Mucosa of rectum (tissue), 2 donors: ENCODE measurements around the gene TP53I11.

Experiments used
- H3K27ac ChIP-seq, 2 donors: one replicate each; pipeline ENCODE4 v1.7.0; 2013; ENCODE audit warnings: inconsistent platforms in 2 of 2, low read depth in 2 of 2, low read length in 2 of 2
- H3K27me3 ChIP-seq, 2 donors: one replicate each; pipeline ENCODE4 v1.7.0; 2013; ENCODE audit warnings: low read length in 2 of 2; ENCODE audit not compliant: control insufficient read depth in 2 of 2, insufficient read depth in 2 of 2
- H3K36me3 ChIP-seq, 2 donors: one replicate each; pipeline ENCODE4 v1.7.0; 2013; ENCODE audit warnings: low read length in 2 of 2; ENCODE audit not compliant: control insufficient read depth in 2 of 2, insufficient read depth in 2 of 2
- H3K4me1 ChIP-seq, 2 donors: one replicate each; pipeline ENCODE4 v1.7.0; 2013; ENCODE audit warnings: low read length in 2 of 2, mild to moderate bottlenecking in 1 of 2; ENCODE audit not compliant: control insufficient read depth in 2 of 2, insufficient read depth in 2 of 2
- H3K4me3 ChIP-seq, 2 donors: one replicate each; pipeline ENCODE4 v1.7.0; 2013; ENCODE audit warnings: low read length in 2 of 2
- H3K9ac ChIP-seq, 2 donors: one replicate each; pipeline ENCODE4 v1.7.0; 2013; ENCODE audit warnings: low read length in 2 of 2, low read depth in 1 of 2, mild to moderate bottlenecking in 1 of 2
- H3K9me3 ChIP-seq, 2 donors: one replicate each; pipeline ENCODE4 v1.7.0; 2013; ENCODE audit warnings: low read length in 2 of 2; ENCODE audit not compliant: control insufficient read depth in 2 of 2
- donor health status: healthy.
- donor health status: Normal muscosa, but diverticular disease.

Gene TP53I11

GRCh38 chr11:44949160-44950030 is 1.3 kb downstream of the TP53I11 start:
- peak overlapping the region; percentile 90 to 91 for H3K27ac ChIP-seq
- peak overlapping the region; percentile 72 to 86 for H3K9ac ChIP-seq
- no peaks in the 10 kb centered on the region for H3K9me3 ChIP-seq
- no peaks in the 10 kb centered on the region for H3K27me3 ChIP-seq
- peak overlapping the region; percentile 80 to 81 for H3K4me3 ChIP-seq
- H3K4me1 ChIP-seq, result peaks cover 6 to 32% of the 10 kb centered on the region in 2 donors
- H3K36me3 ChIP-seq, result peaks cover 4 to 7% of the 10 kb centered on the region in 2 donors

GRCh38 chr11:44948155-44948554 is 2.5 kb downstream of the TP53I11 start:
- peaks cover 4 to 7% of the 10 kb centered on the region in 2 donors for H3K36me3 ChIP-seq
- H3K4me3 ChIP-seq, result no peak overlapping the region
- H3K9ac ChIP-seq, result no peak overlapping the region
- peaks cover 9 to 41% of the 10 kb centered on the region in 2 donors for H3K4me1 ChIP-seq
- no peaks in the 10 kb centered on the region for H3K27me3 ChIP-seq
- H3K27ac ChIP-seq, result no peak overlapping the region
- H3K9me3 ChIP-seq, result no peaks in the 10 kb centered on the region

- Histone ChIP-seq H3K27ac (no peak overlapping the region), H3K9me3 (no peaks in the 10 kb centered on the region), H3K27me3 (no peaks in the 10 kb centered on the region), H3K36me3 (peaks cover 4 to 7% of the 10 kb centered on the region in 2 donors), H3K9ac (no peak overlapping the region), H3K4me3 (no peak overlapping the region), H3K4me1 (peaks cover 13 to 39% of the 10 kb centered on the region in 2 donors)
Observed at GRCh38 chr11:44947114-44947513, 3.6 kb downstream of the TP53I11 start.

- Histone ChIP-seq H3K9me3 (no peaks in the 10 kb centered on the region), H3K27me3 (no peaks in the 10 kb centered on the region), H3K4me3 (no peak overlapping the region), H3K9ac (no peak overlapping the region), H3K36me3 (peaks cover 4 to 7% of the 10 kb centered on the region in 2 donors), H3K27ac (no peak overlapping the region), H3K4me1 (peaks cover 13 to 36% of the 10 kb centered on the region in 2 donors)
Observed at GRCh38 chr11:44946263-44946662, 4.4 kb downstream of the TP53I11 start.

GRCh38 chr11:44945666-44946065 is 5.0 kb downstream of the TP53I11 start:
- no peak overlapping the region for H3K4me3 ChIP-seq
- H3K27ac ChIP-seq, result no peak overlapping the region
- H3K27me3 ChIP-seq, result no peaks in the 10 kb centered on the region
- H3K9me3 ChIP-seq, result no peaks in the 10 kb centered on the region
- H3K4me1 ChIP-seq, result peaks cover 13 to 32% of the 10 kb centered on the region in 2 donors
- no peak overlapping the region for H3K9ac ChIP-seq
- peaks cover 4 to 7% of the 10 kb centered on the region in 2 donors for H3K36me3 ChIP-seq

DNA sequence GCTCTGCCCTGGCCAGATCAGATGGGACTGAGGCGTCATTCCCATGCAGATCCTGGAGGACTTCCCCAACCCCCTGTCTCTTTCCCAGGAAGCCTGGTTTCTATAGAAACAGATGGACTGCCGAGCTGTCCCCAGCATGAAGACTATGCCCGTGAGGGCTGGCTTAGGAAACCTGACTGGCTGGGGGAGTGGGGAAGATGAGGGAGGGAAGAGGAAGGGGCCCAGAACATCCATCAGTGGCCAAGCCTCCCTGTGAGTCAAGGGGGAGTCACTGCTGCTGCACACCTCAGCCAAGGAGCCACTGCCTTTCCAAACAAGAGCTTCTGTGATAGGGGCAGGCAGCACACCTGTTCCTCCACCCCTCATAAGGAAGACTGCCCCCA is 5.8 kb downstream of the TP53I11 start:
- H3K36me3 ChIP-seq, result peaks cover 4 to 7% of the 10 kb centered on the region in 2 donors
- no peaks in the 10 kb centered on the region for H3K9me3 ChIP-seq
- H3K9ac ChIP-seq, result no peak overlapping the region
- no peak overlapping the region for H3K27ac ChIP-seq
- no peak overlapping the region for H3K4me3 ChIP-seq
- peaks cover 13 to 32% of the 10 kb centered on the region in 2 donors for H3K4me1 ChIP-seq
- H3K27me3 ChIP-seq, result no peaks in the 10 kb centered on the region

DNA sequence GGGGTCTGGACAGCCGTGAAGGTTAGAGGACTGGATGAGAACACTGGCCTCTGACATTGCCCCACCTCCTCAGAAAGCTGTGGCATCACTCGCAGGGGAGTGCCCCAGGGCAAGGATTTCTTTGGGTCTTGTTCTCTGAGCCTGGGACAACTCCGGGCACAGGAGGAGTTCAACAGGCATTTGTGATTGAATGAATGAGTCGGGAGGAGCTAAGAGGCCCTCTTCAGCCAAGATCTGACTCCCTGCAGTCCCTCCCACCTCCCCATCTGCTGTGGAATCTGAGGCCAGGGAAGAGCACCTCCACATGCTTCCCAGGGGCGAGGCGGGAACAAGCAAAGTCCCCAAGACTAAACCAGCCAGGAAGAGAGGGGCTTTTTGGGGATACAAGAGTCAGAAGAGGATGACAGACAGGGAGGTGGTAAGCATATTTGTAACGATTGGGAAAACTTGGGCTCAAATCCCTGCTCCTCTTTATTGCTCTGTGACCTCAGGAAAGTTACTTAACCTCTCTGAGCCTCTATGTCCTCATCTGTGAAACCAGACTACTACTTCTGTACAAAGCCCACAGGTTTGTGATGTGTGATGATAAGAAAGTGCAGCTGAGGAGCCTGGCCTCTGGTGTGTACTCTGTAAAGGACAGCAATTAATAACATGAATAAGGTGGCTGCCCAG is 6.4 kb downstream of the TP53I11 start:
- H3K36me3 ChIP-seq, result peaks cover 5 to 7% of the 10 kb centered on the region in 2 donors
- H3K27ac ChIP-seq, result no peak overlapping the region
- H3K9ac ChIP-seq, result no peak overlapping the region
- H3K27me3 ChIP-seq, result no peaks in the 10 kb centered on the region
- no peaks in the 10 kb centered on the region for H3K9me3 ChIP-seq
- H3K4me1 ChIP-seq, result peaks cover 13 to 32% of the 10 kb centered on the region in 2 donors
- H3K4me3 ChIP-seq, result no peak overlapping the region

DNA sequence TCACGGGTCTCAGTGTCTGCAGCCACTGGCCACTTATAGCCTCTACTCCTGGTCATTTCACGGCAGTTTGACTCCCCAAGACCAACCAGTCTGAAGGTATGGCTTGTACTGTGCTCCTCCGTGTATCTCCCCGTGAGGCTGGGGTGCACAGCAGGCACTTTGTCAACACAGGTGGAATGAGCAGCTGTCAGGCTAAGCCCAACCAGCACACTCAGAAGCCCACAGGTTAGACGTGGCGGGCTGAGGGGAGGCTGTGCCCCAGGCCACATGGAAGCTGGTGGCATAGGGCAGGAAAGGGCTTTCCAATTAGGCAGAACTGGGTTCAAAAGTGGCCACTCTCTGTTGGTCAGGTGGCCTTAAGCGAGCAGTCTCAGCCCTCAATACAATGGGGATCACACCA is 7.0 kb downstream of the TP53I11 start:
- H3K4me1 ChIP-seq, result peaks cover 13 to 32% of the 10 kb centered on the region in 2 donors
- H3K27ac ChIP-seq, result no peak overlapping the region
- no peak overlapping the region for H3K4me3 ChIP-seq
- H3K36me3 ChIP-seq, result peaks cover 7% of the 10 kb centered on the region in 2 donors
- no peaks in the 10 kb centered on the region for H3K27me3 ChIP-seq
- no peak overlapping the region for H3K9ac ChIP-seq
- no peaks in the 10 kb centered on the region for H3K9me3 ChIP-seq

DNA sequence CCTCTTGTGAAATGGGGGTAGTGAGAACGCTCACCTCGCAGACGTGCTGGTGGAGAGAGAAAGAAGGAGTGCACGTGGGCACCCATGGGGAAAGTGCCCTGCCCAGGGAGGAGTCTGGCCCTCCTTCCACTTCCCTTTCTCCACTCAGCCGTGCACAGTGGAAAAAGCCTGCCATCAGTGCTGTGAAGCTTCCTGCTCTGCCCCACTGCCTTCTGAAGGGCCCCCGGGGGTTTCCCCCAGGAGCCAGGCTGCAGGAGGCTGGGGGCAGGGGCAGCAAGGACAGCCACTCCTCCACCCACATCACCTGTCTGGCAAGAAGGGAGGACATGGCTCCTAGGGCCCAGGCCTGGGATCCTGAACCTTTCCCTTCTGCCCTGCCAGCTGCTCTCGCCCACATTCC is 7.6 kb downstream of the TP53I11 start:
- no peak overlapping the region for H3K4me3 ChIP-seq
- no peak overlapping the region for H3K9ac ChIP-seq
- peaks cover 13 to 32% of the 10 kb centered on the region in 2 donors for H3K4me1 ChIP-seq
- no peaks in the 10 kb centered on the region for H3K27me3 ChIP-seq
- peak overlapping the region in 1 of 2 donors; percentile 4 for H3K27ac ChIP-seq
- no peaks in the 10 kb centered on the region for H3K9me3 ChIP-seq
- peaks cover 7% of the 10 kb centered on the region in 2 donors for H3K36me3 ChIP-seq
